ENCODE data around the gene DSTYK. TPM values are rescaled to one million over a fixed set of nuclear protein-coding genes. Genes with fewer than 3 reads are reported as not detected.

The DSTYK gene
- total RNA-seq, 1 donor from 2014 or later: 5.8 TPM

DNA sequence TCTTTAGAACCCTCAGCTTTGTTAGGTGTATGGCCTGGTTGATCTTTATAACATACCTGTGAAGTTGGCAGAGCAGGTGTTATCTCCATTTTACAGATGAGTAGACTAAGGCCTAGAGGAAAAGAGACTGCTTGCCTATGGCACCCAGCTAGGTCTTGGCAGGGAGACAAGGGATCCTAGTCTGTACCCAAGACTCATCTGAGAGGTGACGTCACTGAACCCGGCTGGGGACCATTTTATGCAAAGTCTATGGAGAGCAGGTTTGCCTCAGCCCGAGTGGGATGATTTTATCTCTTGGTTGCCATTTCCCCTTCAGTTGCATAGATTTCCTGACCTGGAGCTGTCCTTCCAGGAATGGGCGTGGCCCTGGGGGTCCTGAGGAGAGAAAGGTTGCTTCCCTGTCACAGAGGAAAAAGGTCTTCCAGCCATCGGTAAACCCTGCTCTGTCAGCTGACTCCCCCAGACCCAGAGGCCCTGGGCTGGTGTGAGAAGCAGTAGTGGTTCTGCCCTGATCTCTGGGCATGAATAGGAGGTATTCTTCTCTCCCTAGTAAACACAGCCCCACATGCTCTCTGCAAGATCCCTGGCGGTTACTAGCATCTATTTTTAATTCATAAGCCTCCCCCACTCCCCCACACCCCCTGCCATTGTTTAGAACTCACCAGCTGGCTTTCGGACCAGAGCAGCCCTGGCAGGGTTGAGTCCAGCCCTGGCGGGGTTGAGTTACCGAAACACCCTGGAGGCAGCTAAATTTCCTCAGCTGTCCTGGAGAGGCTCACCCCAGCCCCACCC, 35.8 kb upstream of the DSTYK start:
- DNase-seq (ENCODE audit: low read depth): no peak
- H3K4me3 ChIP-seq (ENCODE audit: low read depth, low read length): no peak overlapping the region
- TF ChIP-seq, protein P1, sequence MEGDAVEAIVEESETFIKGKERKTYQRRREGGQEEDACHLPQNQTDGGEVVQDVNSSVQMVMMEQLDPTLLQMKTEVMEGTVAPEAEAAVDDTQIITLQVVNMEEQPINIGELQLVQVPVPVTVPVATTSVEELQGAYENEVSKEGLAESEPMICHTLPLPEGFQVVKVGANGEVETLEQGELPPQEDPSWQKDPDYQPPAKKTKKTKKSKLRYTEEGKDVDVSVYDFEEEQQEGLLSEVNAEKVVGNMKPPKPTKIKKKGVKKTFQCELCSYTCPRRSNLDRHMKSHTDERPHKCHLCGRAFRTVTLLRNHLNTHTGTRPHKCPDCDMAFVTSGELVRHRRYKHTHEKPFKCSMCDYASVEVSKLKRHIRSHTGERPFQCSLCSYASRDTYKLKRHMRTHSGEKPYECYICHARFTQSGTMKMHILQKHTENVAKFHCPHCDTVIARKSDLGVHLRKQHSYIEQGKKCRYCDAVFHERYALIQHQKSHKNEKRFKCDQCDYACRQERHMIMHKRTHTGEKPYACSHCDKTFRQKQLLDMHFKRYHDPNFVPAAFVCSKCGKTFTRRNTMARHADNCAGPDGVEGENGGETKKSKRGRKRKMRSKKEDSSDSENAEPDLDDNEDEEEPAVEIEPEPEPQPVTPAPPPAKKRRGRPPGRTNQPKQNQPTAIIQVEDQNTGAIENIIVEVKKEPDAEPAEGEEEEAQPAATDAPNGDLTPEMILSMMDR (conservative IDR thresholded peaks at IDR 0.05; ENCODE audit: low read depth, low read length): no peak

DNA sequence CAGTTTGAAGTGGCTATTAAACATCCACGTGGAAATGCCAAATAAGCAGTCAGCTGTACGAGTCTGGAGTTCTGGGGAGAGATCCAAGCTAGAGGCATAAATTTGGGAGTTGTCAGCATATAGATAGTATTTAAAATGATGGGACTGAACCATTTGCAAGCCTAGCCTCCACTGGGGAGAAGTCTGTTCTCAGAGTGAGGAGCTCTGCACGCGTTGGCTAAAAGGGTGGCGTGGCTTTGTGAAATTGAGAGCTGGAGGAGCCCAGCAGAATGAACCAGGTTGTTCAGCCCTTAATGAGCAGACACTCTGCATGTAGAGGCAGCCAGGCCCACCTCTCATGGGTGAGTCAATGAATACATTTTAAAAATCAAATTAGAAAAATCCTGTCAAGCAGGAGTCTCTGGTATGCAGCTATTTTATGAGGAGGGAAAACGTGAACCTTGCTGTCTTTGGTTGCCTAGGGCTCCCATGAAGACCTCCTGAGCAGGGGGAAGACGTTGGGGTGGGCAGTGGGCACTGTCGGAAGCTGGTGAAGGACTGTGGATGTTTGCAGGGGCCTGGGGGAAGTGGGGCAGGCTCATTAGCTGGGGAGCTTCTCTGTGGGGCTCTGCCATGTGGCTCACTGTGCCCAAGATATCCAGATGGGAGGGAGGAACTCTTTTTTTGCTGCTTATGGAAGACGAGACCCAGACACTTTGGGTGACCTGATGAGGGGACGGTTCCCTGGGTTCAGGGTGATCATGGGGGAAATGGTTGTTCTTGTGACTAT, 35.0 kb upstream of the DSTYK start:
- DNase-seq (ENCODE audit: low read depth): no peak
- no peak overlapping the region for H3K4me3 ChIP-seq (ENCODE audit: low read depth, low read length)
- TF ChIP-seq, protein P1 (conservative IDR thresholded peaks at IDR 0.05; ENCODE audit: low read depth, low read length): no peak

DNA sequence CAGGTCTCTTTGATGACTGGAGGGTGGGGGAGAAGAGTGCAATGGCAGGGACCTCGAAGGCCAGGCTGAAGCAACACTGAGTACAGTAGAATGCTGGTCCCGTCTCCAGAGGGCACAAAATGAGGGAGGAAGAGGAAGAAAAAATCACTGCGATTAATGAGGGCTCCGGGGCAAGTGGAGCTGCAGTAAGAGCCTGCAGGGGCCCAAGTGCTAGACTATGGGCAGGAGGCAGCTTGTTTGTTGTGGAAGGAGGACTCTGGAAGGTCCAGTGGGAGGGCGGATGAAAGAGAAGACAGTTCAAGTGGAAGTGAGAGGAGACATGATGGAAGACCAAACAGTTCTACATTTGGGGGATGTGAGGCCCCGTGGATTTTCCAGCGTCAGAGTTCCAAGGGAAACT, 33.6 kb upstream of the DSTYK start:
- no peak for DNase-seq (ENCODE audit: low read depth)
- TF ChIP-seq, protein P1 (conservative IDR thresholded peaks at IDR 0.05; ENCODE audit: low read depth, low read length): no peak
- H3K4me3 ChIP-seq (ENCODE audit: low read depth, low read length): no peak overlapping the region

DNA sequence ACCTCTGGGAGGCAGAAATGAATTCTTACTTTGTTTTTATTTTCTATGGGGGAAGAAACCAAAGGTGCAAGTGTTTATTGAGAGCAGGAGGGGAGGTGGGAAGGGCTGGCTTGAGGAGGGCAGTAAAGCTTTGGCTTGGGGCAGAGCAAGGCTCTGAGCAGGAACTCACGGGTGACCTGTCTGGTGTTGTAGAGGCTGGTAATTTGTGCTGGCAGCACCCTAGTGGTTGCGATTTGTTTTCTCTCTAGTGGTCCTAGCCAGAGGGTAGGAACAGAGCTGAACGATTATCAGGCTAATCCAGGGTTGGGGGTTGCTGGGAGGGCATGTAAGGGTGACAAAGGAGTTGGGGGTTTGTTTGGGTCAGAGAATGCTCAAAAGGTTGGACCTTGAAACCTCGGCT, 32.9 kb upstream of the DSTYK start:
- TF ChIP-seq, protein P1 (conservative IDR thresholded peaks at IDR 0.05; ENCODE audit: low read depth, low read length): no peak
- DNase-seq (ENCODE audit: low read depth): no peak
- H3K4me3 ChIP-seq (ENCODE audit: low read depth, low read length): no peak overlapping the region

DNA sequence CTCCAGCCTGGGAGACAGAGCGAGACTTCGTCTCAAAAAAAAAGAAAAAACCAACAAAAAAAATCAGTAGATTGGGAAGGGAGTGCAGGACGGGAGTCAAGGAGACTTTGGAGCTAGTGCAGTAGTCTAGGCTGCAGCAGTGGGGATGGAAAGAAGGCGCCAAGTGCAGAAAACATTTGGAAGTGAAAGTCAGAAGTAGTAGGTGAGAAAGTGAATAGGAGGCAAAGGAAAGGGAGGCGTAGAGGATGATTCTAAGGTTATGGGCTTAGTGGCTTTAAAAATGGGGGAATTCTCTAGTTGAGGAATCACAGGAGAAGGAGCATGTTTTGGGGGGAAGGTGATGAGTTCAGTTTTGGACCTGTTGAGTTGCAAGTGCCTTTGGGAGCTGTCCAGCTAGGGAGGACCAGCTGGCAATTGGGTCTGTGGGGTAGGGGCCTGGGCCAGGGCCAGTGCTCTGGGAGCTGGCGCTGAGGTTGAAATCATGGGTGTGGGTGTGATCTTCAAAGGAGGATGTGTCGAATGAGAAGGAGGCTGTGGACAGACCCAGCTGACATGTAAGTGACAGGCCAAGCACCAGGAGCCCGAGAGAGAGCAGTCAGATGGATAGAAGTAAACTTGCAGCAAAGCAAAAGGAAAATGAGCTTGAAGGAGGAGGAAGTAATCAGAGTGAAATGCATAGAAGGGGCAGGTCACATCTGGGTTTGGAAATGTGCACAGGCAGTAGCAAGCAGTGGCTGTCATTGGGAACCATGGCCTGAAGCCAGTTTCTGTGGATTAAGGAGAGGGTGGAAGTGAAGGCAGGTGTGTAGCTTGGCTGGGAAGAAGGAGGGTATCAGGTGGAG, 32.1 kb upstream of the DSTYK start:
- H3K4me3 ChIP-seq (ENCODE audit: low read depth, low read length): no peak overlapping the region
- no peak for DNase-seq (ENCODE audit: low read depth)
- TF ChIP-seq, protein P1 (conservative IDR thresholded peaks at IDR 0.05; ENCODE audit: low read depth, low read length): no peak

DNA sequence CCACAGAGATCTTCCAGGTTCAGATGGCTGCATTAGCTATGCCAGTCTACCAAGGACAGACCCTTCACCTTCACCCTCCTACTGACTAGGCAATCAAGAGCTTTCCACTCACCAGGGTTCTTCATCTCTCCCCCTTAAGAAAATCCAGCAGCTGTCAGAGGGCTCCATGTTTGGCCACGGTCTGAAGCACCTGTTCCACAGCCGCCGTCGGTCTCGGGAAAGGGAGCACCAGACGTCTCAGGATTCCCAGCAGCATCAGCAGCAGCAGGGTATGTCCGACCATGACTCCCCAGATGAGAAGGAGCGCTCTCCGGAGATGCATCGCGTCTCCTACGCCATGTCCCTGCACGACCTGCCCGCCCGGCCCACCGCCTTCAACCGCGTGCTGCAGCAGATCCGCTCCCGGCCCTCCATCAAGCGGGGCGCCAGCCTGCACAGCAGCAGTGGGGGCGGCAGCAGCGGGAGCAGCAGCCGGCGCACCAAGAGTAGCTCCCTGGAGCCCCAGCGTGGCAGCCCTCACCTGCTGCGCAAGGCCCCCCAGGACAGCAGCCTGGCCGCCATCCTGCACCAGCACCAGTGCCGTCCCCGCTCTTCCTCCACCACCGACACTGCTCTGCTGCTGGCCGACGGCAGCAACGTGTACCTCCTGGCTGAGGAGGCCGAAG, 30.0 kb upstream of the DSTYK start:
- no peak for DNase-seq (ENCODE audit: low read depth)
- TF ChIP-seq, protein P1 (conservative IDR thresholded peaks at IDR 0.05; ENCODE audit: low read depth, low read length): no peak
- H3K4me3 ChIP-seq (ENCODE audit: low read depth, low read length): no peak overlapping the region
